GM21390 (cell line): ENCODE measurements around the gene KIFC1.

ENCODE experiments used
- ATAC-seq: cut with Tn5 transposase; IDR thresholded peaks from one replicate; pipeline ENCODE4 v1.9.1; 2021; ENCODE audit not compliant: unreplicated experiment

KIFC1 gene

GRCh38 chr6:33424855-33425667 is 33.4 kb downstream of the KIFC1 start:
- no peak for ATAC-seq

- ATAC-seq = no peak
These were observed 34.3 kb downstream of the KIFC1 start for GRCh38 chr6:33425668-33426577.

- ATAC-seq = no peak
These were observed 35.2 kb downstream of the KIFC1 start for GRCh38 chr6:33426590-33427511.

- ATAC-seq = no peak
These were observed 36.1 kb downstream of the KIFC1 start for GRCh38 chr6:33427585-33428223.

- ATAC-seq = no peak
These were observed 36.8 kb downstream of the KIFC1 start for GRCh38 chr6:33428224-33428965.

- ATAC-seq = no peak
These were observed 37.5 kb downstream of the KIFC1 start for GRCh38 chr6:33428966-33429749.

- no peak for ATAC-seq
These were observed 38.1 kb downstream of the KIFC1 start for GRCh38 chr6:33429750-33430052.

GRCh38 chr6:33430334-33430733 is 38.7 kb downstream of the KIFC1 start:
- ATAC-seq = no peak

GRCh38 chr6:33430991-33431879 is 39.6 kb downstream of the KIFC1 start:
- ATAC-seq = no peak

- ATAC-seq = no peak
These were observed 40.4 kb downstream of the KIFC1 start for GRCh38 chr6:33431880-33432541.

- ATAC-seq = no peak
These were observed 40.9 kb downstream of the KIFC1 start for GRCh38 chr6:33432546-33432945.

GRCh38 chr6:33433001-33433543 is 41.4 kb downstream of the KIFC1 start:
- ATAC-seq = no peak

GRCh38 chr6:33433544-33434191 is 42.0 kb downstream of the KIFC1 start:
- ATAC-seq = no peak

GRCh38 chr6:33434961-33435360 is 43.3 kb downstream of the KIFC1 start:
- ATAC-seq = no peak

GRCh38 chr6:33437666-33438065 is 46.0 kb downstream of the KIFC1 start:
- no peak for ATAC-seq

GRCh38 chr6:33438978-33439594 is 47.5 kb downstream of the KIFC1 start:
- no peak for ATAC-seq
